H9 (cell line): ENCODE data around the gene SRSF6. TPM values are rescaled to one million over a fixed set of nuclear protein-coding genes. Genes with fewer than 3 reads are reported as not detected.

Experiments
- DNase-seq: peaks from one replicate; pipeline ENCODE4 v3.0.0-alpha.2; 2017
- H2AFZ ChIP-seq: one replicate; pipeline ENCODE4 v1.6.1; 2013; ENCODE audit warnings: mild to moderate bottlenecking, low read length, control low read depth, moderate library complexity
- H2AK5ac ChIP-seq: 2 replicates; pipeline ENCODE4 v1.6.1; 2013; ENCODE audit warnings: low read length, control low read depth, mixed read lengths; ENCODE audit not compliant: insufficient read length
- H2BK120ac ChIP-seq: one replicate; pipeline ENCODE4 v1.6.1; 2013; ENCODE audit warnings: low read depth, mild to moderate bottlenecking, low read length, control low read depth, inconsistent platforms; ENCODE audit not compliant: poor library complexity, severe bottlenecking
- H2BK12ac ChIP-seq: 2 replicates; pipeline ENCODE4 v1.6.1; 2013; ENCODE audit warnings: low read length, control low read depth, mixed read lengths, low read depth; ENCODE audit not compliant: insufficient read length
- H2BK15ac ChIP-seq: 2 replicates; pipeline ENCODE4 v1.6.1; 2013; ENCODE audit warnings: low read depth, low read length, control low read depth
- H2BK20ac ChIP-seq: one replicate; pipeline ENCODE4 v1.6.1; 2013; ENCODE audit warnings: low read depth, mild to moderate bottlenecking, low read length, control low read depth, inconsistent platforms; ENCODE audit not compliant: poor library complexity, severe bottlenecking
- H2BK5ac ChIP-seq: 2 replicates; pipeline ENCODE4 v1.6.1; 2013; ENCODE audit warnings: low read length, control low read depth, mixed read lengths; ENCODE audit not compliant: insufficient read length
- H3K14ac ChIP-seq: 2 replicates; pipeline ENCODE4 v1.6.1; 2013; ENCODE audit warnings: low read length, control low read depth; ENCODE audit not compliant: insufficient read depth
- H3K18ac ChIP-seq: 2 replicates; pipeline ENCODE4 v1.6.1; 2013; ENCODE audit warnings: low read depth, mild to moderate bottlenecking, mixed read lengths, low read length, control low read depth; ENCODE audit not compliant: insufficient read length
- H3K23ac ChIP-seq: 2 replicates; pipeline ENCODE4 v1.6.1; 2013; ENCODE audit warnings: low read length, control low read depth, mixed read lengths, low read depth; ENCODE audit not compliant: insufficient read length
- H3K23me2 ChIP-seq: 2 replicates; pipeline ENCODE4 v1.6.1; 2013; ENCODE audit warnings: low read depth, mild to moderate bottlenecking, mixed read lengths, low read length, control low read depth; ENCODE audit not compliant: insufficient read length, poor library complexity, severe bottlenecking
- H3K27ac ChIP-seq: 2 replicates; pipeline ENCODE4 v1.5.1; 2013; ENCODE audit warnings: low read length, control low read depth, mixed read lengths, low read depth; ENCODE audit not compliant: insufficient read length
- H3K27me3 ChIP-seq: 2 replicates; pipeline ENCODE4 v1.6.1; 2013; ENCODE audit warnings: low read length, control low read depth, inconsistent platforms; ENCODE audit not compliant: insufficient read depth
- H3K4ac ChIP-seq: 2 replicates; pipeline ENCODE4 v1.6.1; 2013; ENCODE audit warnings: low read depth, mild to moderate bottlenecking, control low read depth, inconsistent platforms, low read length, moderate library complexity
- H3K4me1 ChIP-seq: 2 replicates; pipeline ENCODE4 v1.6.1; 2013; ENCODE audit warnings: low read length, control low read depth, inconsistent platforms; ENCODE audit not compliant: insufficient read depth
- H3K4me2 ChIP-seq: 2 replicates; pipeline ENCODE4 v1.6.1; 2013; ENCODE audit warnings: low read length, control low read depth, mixed read lengths; ENCODE audit not compliant: insufficient read length, insufficient read depth
- H3K56ac ChIP-seq: 2 replicates; pipeline ENCODE4 v1.6.1; 2013; ENCODE audit warnings: low read depth, mild to moderate bottlenecking, mixed read lengths, low read length, control low read depth; ENCODE audit not compliant: insufficient read length
- H3K79me1 ChIP-seq: 2 replicates; pipeline ENCODE4 v1.6.1; 2013; ENCODE audit warnings: low read depth, mild to moderate bottlenecking, moderate library complexity, low read length, control low read depth, inconsistent platforms; ENCODE audit not compliant: insufficient read depth, poor library complexity, severe bottlenecking
- H3K79me2 ChIP-seq: 2 replicates; pipeline ENCODE4 v1.6.1; 2013; ENCODE audit warnings: low read length, control low read depth, inconsistent platforms; ENCODE audit not compliant: insufficient read depth
- H3K9ac ChIP-seq: 2 replicates; pipeline ENCODE4 v1.6.1; 2013; ENCODE audit warnings: low read length, control low read depth, mixed read lengths; ENCODE audit not compliant: insufficient read length; ENCODE audit errors: extremely low read depth
- H3K9me3 ChIP-seq: one replicate; pipeline ENCODE4 v1.6.1; 2013; ENCODE audit warnings: low read depth, low read length, inconsistent platforms; ENCODE audit not compliant: control insufficient read depth
- H3T11ph ChIP-seq: one replicate; pipeline ENCODE4 v1.6.1; 2013; ENCODE audit warnings: mild to moderate bottlenecking, low read length, control low read depth, inconsistent platforms
- H4K20me1 ChIP-seq: one replicate; pipeline ENCODE4 v1.6.1; 2013; ENCODE audit not compliant: control insufficient read depth, insufficient read length, insufficient read depth
- H4K5ac ChIP-seq: 2 replicates; pipeline ENCODE4 v1.6.1; 2013; ENCODE audit warnings: low read depth, mild to moderate bottlenecking, mixed read lengths, low read length, control low read depth; ENCODE audit not compliant: insufficient read length
- H4K8ac ChIP-seq: replicated peaks from 2 replicates; pipeline ENCODE4 v1.6.1; 2013; ENCODE audit warnings: low read length, control low read depth, mixed read lengths, low read depth; ENCODE audit not compliant: insufficient read length
- H4K91ac ChIP-seq: 2 replicates; pipeline ENCODE4 v1.6.1; 2013; ENCODE audit warnings: low read depth, mild to moderate bottlenecking, moderate library complexity, mixed read lengths, low read length, control low read depth; ENCODE audit not compliant: insufficient read length
- H3K27ac Mint-ChIP-seq, 3 experiments: 2 replicates in 2 of 3; 3 replicates in 1 of 3; pipeline ENCODE4 v1.8.0; 2020 to 2021; ENCODE audit warnings: mixed read lengths in 3 of 3, mild to moderate bottlenecking in 1 of 3, moderate library complexity in 1 of 3
- H3K27me3 Mint-ChIP-seq: 2 replicates; pipeline ENCODE4 v1.8.0; 2021; ENCODE audit warnings: low read depth, mild to moderate bottlenecking, moderate library complexity, mixed read lengths
- H3K36me3 Mint-ChIP-seq, 3 experiments: 2 replicates in 2 of 3; 3 replicates in 1 of 3; pipeline ENCODE4 v1.8.0; 2020 to 2021; ENCODE audit warnings: low read depth in 3 of 3, mixed read lengths in 3 of 3; ENCODE audit not compliant: insufficient read depth in 1 of 3
- H3K4me1 Mint-ChIP-seq, 2 experiments: 2 replicates each; pipeline ENCODE4 v1.8.0; 2020; ENCODE audit warnings: mixed read lengths in 2 of 2
- H3K4me3 Mint-ChIP-seq, 2 experiments: 2 replicates in 1 of 2; 3 replicates in 1 of 2; pipeline ENCODE4 v1.8.0; 2020 to 2021; ENCODE audit warnings: mild to moderate bottlenecking in 2 of 2, mixed read lengths in 2 of 2, moderate library complexity in 1 of 2
- H3K9me3 Mint-ChIP-seq, 2 experiments: 2 replicates in 1 of 2; 3 replicates in 1 of 2; pipeline ENCODE4 v1.8.0; 2020; ENCODE audit warnings: mild to moderate bottlenecking in 2 of 2, mixed read lengths in 2 of 2, moderate library complexity in 1 of 2
- WGBS: extraction: QIAGEN DNeasy Blood & Tissue Kit; methylation state at CpG from one replicate; pipeline ENCODE4 v1.1.7; 2013; ENCODE audit warnings: missing lambda C conversion rate, low lambda C conversion rate, mixed read lengths; ENCODE audit not compliant: insufficient read length; ENCODE audit errors: extremely low coverage; 5-methylcytosine and 5-hydroxymethylcytosine counted together
- total RNA-seq: library from RNA; stranded (reverse); gene quantifications from 2 replicates; pipeline ENCODE4 v1.2.1, GENCODE V29; 2021
- TF ChIP-seq, protein P1 (sequence below): fragments of 200-600 bp; sonication (generic); conservative IDR thresholded peaks from 3 replicates; pipeline ENCODE4 v1.8.0; 2021; ENCODE audit warnings: antibody characterized with exemption, mild to moderate bottlenecking

Gene SRSF6
- total RNA-seq, 1 experiment from 2014 or later, result 336 TPM

DNA sequence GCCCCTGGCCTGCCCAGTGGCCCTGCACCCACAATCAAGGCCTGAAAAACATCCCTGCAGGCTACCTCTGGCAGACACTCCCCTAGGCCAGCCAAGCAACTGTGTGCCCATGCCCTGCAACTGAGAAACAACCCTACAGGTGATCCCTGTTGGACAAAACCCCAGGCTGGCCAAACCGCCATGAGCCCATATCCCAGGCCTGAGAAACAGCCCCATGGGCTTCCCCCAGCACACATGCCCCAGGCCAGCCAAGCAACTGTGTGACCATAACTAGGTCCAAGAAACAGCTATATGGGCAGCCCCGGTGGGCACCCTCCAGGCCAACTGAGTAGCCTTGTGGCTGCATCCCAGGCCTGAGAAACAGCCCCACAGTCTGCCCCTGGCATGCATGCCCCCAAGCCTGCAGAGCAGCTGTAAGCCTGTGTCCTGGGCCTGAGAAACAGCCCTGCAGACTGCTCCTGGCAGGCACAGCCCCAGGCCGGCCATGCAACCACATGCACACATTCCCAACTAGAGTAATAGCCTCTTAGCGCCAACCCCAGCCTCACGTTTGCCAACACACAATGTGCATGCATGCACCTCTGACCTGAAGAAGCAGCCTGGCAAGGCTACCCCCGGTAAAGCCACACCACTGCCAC lies 41.0 kb upstream of the SRSF6 start:
- Histone ChIP-seq H2BK15ac (no peak overlapping the region), H3K56ac (no peak overlapping the region), H4K8ac (no peak overlapping the region), H4K5ac (no peak overlapping the region), H3K27ac (no peak overlapping the region), H3K18ac (no peak overlapping the region), H4K91ac (no peak overlapping the region), H3K79me2 (no peaks in the 10 kb centered on the region), H3K27me3 (no peaks in the 10 kb centered on the region), H3K9me3 (no peaks in the 10 kb centered on the region), H3K14ac (no peak overlapping the region), H2BK120ac (no peak overlapping the region), H2BK5ac (no peak overlapping the region), H3T11ph (no peak overlapping the region), H3K9ac (no peak overlapping the region), H2BK12ac (no peak overlapping the region), H3K4ac (no peak overlapping the region), H2AFZ (no peak overlapping the region), H3K4me2 (no peak overlapping the region), H3K23me2 (no peaks in the 10 kb centered on the region), H2AK5ac (no peak overlapping the region), H3K23ac (no peak overlapping the region), H3K79me1 (no peaks in the 10 kb centered on the region), H3K4me1 (no peaks in the 10 kb centered on the region), H2BK20ac (no peak overlapping the region), H4K20me1 (no peaks in the 10 kb centered on the region)
- TF ChIP-seq, protein P1, sequence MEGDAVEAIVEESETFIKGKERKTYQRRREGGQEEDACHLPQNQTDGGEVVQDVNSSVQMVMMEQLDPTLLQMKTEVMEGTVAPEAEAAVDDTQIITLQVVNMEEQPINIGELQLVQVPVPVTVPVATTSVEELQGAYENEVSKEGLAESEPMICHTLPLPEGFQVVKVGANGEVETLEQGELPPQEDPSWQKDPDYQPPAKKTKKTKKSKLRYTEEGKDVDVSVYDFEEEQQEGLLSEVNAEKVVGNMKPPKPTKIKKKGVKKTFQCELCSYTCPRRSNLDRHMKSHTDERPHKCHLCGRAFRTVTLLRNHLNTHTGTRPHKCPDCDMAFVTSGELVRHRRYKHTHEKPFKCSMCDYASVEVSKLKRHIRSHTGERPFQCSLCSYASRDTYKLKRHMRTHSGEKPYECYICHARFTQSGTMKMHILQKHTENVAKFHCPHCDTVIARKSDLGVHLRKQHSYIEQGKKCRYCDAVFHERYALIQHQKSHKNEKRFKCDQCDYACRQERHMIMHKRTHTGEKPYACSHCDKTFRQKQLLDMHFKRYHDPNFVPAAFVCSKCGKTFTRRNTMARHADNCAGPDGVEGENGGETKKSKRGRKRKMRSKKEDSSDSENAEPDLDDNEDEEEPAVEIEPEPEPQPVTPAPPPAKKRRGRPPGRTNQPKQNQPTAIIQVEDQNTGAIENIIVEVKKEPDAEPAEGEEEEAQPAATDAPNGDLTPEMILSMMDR, result no peak
- peaks cover 4% of the 10 kb centered on the region for H3K27me3 Mint-ChIP-seq
- DNase-seq, result no peak
- H3K9me3 Mint-ChIP-seq, result peaks cover 37 to 39% of the 10 kb centered on the region in 2 experiments
- WGBS, result no CpG with 5 or more reads among the region's 6 CpGs
- peaks cover 3 to 7% of the 10 kb centered on the region in 2 experiments; a peak in 3 of 4 replicates for H3K4me1 Mint-ChIP-seq
- no peak overlapping the region for H3K4me3 Mint-ChIP-seq
- no peak overlapping the region for H3K27ac Mint-ChIP-seq
- peaks cover 11 to 16% (median 11%) of the 10 kb centered on the region in 3 experiments for H3K36me3 Mint-ChIP-seq
